HG03432 (cell line): ENCODE results near the gene TMX2.

Experiments
- ATAC-seq: cut with Tn5 transposase; IDR thresholded peaks from one replicate; pipeline ENCODE4 v1.9.1; 2021; ENCODE audit warnings: mild to moderate bottlenecking, moderate library complexity; ENCODE audit not compliant: unreplicated experiment

Gene TMX2

GRCh38 chr11:57763568-57763967, 51.2 kb downstream of the TMX2 start:
- ATAC-seq = no peak

- no peak for ATAC-seq
These were observed 51.6 kb downstream of the TMX2 start for GRCh38 chr11:57764021-57764420.

GRCh38 chr11:57764566-57764965, 52.2 kb downstream of the TMX2 start:
- no peak for ATAC-seq

- ATAC-seq = no peak
These were observed 52.6 kb downstream of the TMX2 start for GRCh38 chr11:57764972-57765371.

GRCh38 chr11:57770793-57771192, 58.4 kb downstream of the TMX2 start:
- ATAC-seq = no peak

GRCh38 chr11:57771365-57771764, 59.0 kb downstream of the TMX2 start:
- no peak for ATAC-seq

GRCh38 chr11:57772562-57772961, 60.2 kb downstream of the TMX2 start:
- ATAC-seq = no peak

GRCh38 chr11:57773026-57773598, 60.7 kb downstream of the TMX2 start:
- no peak for ATAC-seq

GRCh38 chr11:57775491-57775890, 63.1 kb downstream of the TMX2 start:
- no peak for ATAC-seq

- no peak for ATAC-seq
These were observed 63.7 kb downstream of the TMX2 start for GRCh38 chr11:57776031-57776521.

GRCh38 chr11:57776577-57777210, 64.3 kb downstream of the TMX2 start:
- ATAC-seq = no peak

GRCh38 chr11:57777969-57778317, 65.5 kb downstream of the TMX2 start:
- no peak for ATAC-seq

- ATAC-seq = peak; percentile 41
These were observed 66.1 kb downstream of the TMX2 start for GRCh38 chr11:57778318-57779037.

GRCh38 chr11:57779276-57779675, 66.9 kb downstream of the TMX2 start:
- ATAC-seq = no peak

GRCh38 chr11:57781529-57781943, 69.1 kb downstream of the TMX2 start:
- no peak for ATAC-seq

- ATAC-seq = peak; percentile 53
These were observed 72.7 kb downstream of the TMX2 start for GRCh38 chr11:57785072-57785471.

GRCh38 chr11:57786436-57786835, 74.0 kb downstream of the TMX2 start:
- no peak for ATAC-seq

- ATAC-seq = no peak
These were observed 74.7 kb downstream of the TMX2 start for GRCh38 chr11:57787006-57787604.

GRCh38 chr11:57787920-57788702, 75.7 kb downstream of the TMX2 start:
- peak; percentile 62 for ATAC-seq

GRCh38 chr11:57788703-57789088, 76.3 kb downstream of the TMX2 start:
- no peak for ATAC-seq
